HG02759 (cell line): ENCODE measurements around the gene CYP3A7.
"Not testable (repeated sequence)": the region's sequence is repeated elsewhere in the genome, so short reads cannot be mapped to it uniquely, and the experiment has no call there.

Source experiments
- ATAC-seq: cut with Tn5 transposase; IDR thresholded peaks from one replicate; pipeline ENCODE4 v1.9.1; 2021; ENCODE audit warnings: mild to moderate bottlenecking, moderate library complexity; ENCODE audit not compliant: unreplicated experiment

Gene CYP3A7

GRCh38 chr7:99709838-99710578 is 25.0 kb downstream of the CYP3A7 start:
- ATAC-seq = no peak

- ATAC-seq = no peak
Measured at GRCh38 chr7:99709260-99709659, 25.7 kb downstream of the CYP3A7 start.

GRCh38 chr7:99707096-99707495 is 27.9 kb downstream of the CYP3A7 start:
- no peak for ATAC-seq

GRCh38 chr7:99699946-99700345 is 35.0 kb downstream of the CYP3A7 start:
- no peak for ATAC-seq

GRCh38 chr7:99698867-99699730 is 35.9 kb downstream of the CYP3A7 start:
- ATAC-seq = not testable (repeated sequence)

GRCh38 chr7:99694912-99695304 is 40.1 kb downstream of the CYP3A7 start:
- ATAC-seq = no peak

GRCh38 chr7:99694201-99694911 is 40.6 kb downstream of the CYP3A7 start:
- ATAC-seq = no peak

- no peak for ATAC-seq
Measured at GRCh38 chr7:99693427-99694200, 41.4 kb downstream of the CYP3A7 start.

GRCh38 chr7:99693100-99693426 is 41.9 kb downstream of the CYP3A7 start:
- no peak for ATAC-seq

- not testable (repeated sequence) for ATAC-seq
Measured at GRCh38 chr7:99692563-99692962, 42.4 kb downstream of the CYP3A7 start.

- not testable (repeated sequence) for ATAC-seq
Measured at GRCh38 chr7:99691658-99692057, 43.3 kb downstream of the CYP3A7 start.

GRCh38 chr7:99690918-99691317 is 44.1 kb downstream of the CYP3A7 start:
- ATAC-seq = not testable (repeated sequence)

- ATAC-seq = not testable (repeated sequence)
Measured at GRCh38 chr7:99685871-99686608, 49.0 kb downstream of the CYP3A7 start.

GRCh38 chr7:99685129-99685758 is 49.8 kb downstream of the CYP3A7 start:
- ATAC-seq = no peak

GRCh38 chr7:99679400-99680191 is 55.4 kb downstream of the CYP3A7 start, which contains the start of gene CYP3A5:
CYP3A5 (minus strand) TSS chr7:99679996; CDS start chr7:99679896, 100 bp downstream.
- ATAC-seq = no peak

- no peak for ATAC-seq
Measured at GRCh38 chr7:99679032-99679399, 56.0 kb downstream of the CYP3A7 start.

GRCh38 chr7:99677648-99678045 is 57.3 kb downstream of the CYP3A7 start:
- ATAC-seq = no peak

- ATAC-seq = no peak
Measured at GRCh38 chr7:99677013-99677647, 57.9 kb downstream of the CYP3A7 start.
